NOMO-1 treated with dmso at 0.1 percent for 144 hours (cell line): ENCODE results near the gene SPINK8.
"Not testable (repeated sequence)": the region's sequence is repeated elsewhere in the genome, so short reads cannot be mapped to it uniquely, and the experiment has no call there.

ENCODE experiments used
- DNase-seq: peaks from one replicate; lab custom pipeline; 2025; ENCODE audit not compliant: unreplicated experiment; lab: John Stamatoyannopoulos, UW

SPINK8 gene

DNA sequence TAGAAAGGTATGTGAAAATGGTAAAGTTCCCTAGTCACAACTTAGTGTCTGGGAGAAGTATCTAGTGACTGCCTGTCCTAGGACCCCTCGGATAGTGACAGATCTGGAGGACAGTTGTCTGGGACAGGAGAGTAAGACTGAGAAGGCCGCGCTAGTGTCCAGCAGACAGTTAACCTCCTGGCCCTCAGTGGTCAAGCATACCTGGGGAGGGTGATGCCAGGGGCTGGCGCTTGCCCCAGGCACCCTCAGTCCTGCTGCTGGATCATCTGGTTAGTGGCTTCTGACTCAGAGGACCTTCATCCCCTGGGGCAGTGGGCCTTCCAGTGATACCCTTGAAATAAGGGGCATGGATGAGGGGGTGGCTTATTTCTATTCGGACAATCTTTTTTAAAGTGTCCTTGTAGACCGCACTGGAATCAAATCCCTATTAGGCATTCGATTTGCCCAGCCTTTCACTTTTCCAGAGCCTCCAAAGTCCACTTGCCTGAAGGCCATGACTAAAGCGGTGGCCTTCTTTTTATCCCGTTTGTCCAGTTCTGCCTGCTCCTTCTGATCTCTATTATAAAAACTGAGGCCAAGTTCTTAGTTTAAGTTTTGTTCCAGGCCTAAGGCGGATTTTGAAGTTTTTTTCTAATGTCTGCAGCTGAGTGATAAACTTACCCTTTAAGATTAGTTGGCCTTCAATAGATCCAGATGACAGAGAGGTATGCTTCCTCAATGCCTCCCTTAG lies 1.6 kb downstream of the SPINK8 start:
- DNase-seq: not testable (repeated sequence)

GRCh38 chr3:48320996-48321395 lies 12.5 kb downstream of the SPINK8 start:
- DNase-seq: no peak

- DNase-seq: no peak
Measured at GRCh38 chr3:48318713-48319468, 14.6 kb downstream of the SPINK8 start.

DNA sequence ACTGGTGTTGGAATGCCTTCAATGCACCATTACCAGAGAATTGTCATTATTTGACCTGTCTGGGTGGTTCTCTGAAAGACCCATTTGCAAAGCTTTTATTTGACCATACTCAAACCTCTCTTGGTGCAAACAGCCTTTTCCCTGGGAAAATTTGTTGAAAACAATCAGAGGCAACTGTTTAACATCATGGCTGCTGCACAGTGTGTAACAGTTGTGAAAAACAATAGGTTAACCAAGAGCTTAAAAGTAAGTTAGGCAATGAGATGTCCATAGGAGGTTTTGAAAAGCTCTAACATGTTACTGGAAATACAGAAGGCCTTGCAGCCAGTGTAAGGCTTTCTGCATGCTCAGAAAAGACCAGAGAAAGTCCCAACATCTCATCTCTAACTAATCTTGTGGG lies 18.9 kb downstream of the SPINK8 start:
- DNase-seq: no peak

DNA sequence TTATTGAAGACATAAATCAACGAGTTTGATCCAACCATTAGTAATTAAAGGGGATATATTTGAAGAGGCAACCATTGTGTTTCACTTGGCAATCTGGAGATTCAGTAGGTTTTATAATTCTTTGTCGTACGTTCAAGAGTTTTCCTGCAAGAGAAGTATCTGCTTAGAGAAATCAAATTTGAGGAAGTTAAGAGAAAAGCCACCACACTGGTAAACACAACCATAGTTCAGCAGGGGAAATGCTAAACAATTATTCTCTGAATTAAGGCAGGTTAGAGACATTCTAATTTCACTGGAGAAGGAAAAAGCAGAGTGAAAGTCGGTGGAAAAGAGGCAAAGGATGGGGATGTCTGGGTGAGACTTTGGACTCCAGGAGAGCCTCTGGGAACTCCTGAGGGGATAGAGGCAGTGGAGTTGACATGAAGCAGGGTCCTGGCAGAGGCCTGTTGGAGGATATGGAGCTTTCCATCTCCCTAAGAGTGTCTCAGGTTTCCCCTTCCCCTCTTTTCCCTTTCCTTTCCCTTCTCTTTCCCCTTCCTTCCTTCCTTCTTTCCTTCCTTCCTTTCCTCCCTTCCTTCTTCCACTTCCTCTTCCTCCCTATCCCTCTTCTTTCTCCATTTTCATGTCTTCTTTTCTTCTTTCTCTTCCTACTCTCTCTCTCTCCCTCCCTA lies 26.5 kb downstream of the SPINK8 start:
- no peak for DNase-seq

DNA sequence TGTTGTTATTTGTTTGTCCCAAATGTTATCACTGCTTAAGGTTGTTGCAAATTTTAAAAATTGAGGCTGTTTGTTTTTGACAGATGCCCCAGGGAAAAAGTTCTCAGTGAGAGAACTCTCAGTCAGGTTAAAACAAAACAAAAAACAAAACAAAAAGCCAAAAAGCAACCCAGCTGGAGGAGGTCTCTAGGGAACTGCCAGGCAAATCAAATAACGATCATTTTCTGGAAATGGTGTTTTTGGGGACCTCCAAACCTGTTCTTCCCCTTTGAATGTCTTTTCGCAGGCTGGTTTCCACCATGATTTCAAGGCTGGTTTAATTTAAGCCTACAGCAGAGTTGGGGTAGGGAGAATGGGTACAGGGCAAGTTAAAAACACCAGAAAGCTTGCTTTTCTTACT lies 27.2 kb downstream of the SPINK8 start:
- DNase-seq: no peak

DNA sequence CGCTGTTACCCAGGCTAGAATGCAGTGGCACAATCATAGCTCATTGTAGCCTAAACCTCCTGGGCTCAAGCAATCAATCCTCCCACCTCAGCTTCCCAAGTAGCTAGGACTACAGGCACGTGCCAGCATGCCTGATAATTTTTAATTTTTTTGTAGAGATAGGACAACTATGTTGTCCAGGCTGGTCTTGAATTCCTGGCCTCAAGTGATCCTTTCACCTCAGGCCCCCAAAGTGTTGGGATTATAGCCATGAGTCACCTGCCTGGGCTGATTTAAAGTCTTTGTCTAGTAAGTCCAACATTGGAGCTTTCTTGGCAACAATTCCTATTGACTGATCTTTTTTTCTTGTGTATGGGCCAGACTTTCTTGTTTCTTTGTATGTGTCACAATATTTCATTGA lies 28.1 kb downstream of the SPINK8 start:
- DNase-seq: no peak

GRCh38 chr3:48303021-48303420 lies 30.4 kb downstream of the SPINK8 start:
- DNase-seq: no peak

DNA sequence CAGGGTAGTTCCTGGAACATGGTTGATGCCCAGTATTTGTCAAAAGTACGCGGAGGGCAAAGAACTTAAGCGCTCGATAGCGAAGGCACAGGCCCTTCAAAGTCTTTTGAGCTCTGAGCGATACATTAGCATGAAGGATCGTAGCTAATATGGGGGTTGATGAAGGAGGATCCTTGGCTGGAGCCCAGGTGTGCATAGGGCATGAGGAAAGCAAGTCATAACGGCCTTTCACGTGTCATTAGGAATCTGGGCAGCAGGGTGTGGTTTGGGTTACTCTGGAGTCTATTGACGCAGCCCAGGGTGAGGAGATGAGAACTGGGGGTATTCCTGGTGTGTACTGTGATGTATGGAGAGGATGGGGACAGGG lies 31.7 kb downstream of the SPINK8 start:
- DNase-seq: no peak

- peak; percentile 94 for DNase-seq
Measured at GRCh38 chr3:48301020-48301799, 32.3 kb downstream of the SPINK8 start, which contains the start of gene NME6. NME6 (minus strand) TSS chr3:48301367.

DNA sequence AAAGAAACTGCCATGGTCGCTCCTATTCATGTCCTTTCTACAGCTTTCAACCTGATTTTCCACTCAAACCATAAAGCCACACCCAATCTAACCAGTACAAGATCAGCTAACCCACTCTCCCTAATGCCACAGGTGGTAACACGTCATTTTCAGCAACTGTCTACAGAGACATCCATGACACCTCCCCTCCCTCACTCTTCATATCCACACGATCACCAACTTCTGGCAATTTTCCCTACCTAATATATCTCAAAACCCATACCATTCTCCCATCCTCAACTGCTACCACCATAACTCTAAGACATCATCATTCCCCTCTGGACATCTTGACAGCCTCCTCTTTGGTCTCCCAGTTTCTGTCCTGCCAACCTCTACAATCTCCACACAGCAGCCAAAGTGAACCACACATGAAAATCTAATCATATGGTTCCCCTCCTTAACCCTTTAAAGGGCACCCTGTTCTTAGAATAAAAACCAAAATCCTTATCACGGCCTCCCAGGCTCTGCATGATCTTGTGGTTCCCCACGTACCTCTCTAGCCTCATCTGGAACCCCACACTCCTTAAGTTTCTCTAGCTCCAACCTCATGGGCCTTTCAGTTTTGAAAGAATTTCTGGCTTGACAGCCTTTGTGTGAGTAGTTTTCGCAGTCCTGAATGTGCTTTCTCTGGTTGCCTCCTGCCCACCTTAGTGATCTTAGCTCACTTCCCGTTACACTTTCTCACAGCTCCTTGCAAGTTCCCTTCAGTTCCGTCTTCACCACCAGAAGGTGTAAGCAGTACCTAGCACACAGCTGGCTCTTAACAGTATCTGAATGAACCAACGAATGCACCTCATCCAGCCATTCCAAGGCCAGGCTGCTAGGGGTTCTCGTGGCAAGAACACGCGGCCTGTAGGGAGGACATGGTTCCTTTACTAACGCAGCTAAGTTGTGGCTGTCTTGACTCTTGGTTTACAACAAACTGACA lies 33.4 kb downstream of the SPINK8 start:
- peak; percentile 45 for DNase-seq

GRCh38 chr3:48297111-48297810 lies 36.2 kb downstream of the SPINK8 start:
- no peak for DNase-seq

GRCh38 chr3:48296699-48297098 lies 36.8 kb downstream of the SPINK8 start:
- DNase-seq: no peak

- DNase-seq: no peak
Measured at GRCh38 chr3:48294611-48295263, 38.7 kb downstream of the SPINK8 start.

- no peak for DNase-seq
Measured at GRCh38 chr3:48289659-48290058, 43.8 kb downstream of the SPINK8 start.

DNA sequence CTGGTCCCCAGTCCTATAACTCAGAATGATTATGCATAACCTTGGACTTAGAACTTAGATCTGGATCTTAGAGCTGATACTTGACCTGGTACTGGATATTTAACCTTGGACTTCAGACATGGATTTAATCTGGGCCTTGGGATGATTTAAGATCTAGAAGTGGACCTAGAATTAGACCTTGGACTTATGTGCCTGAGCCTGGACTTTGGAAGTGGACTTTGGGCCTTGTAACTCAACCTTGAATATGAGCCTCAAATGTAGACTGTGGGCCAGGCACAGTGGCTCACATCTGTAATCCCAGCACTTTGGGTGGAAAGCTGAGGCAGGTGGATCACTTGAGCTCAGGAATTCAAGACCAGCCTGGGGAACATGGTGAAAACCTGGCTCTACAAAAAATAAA lies 46.4 kb downstream of the SPINK8 start:
- DNase-seq: no peak

- no peak for DNase-seq
Measured at GRCh38 chr3:48286308-48286707, 47.2 kb downstream of the SPINK8 start.

DNA sequence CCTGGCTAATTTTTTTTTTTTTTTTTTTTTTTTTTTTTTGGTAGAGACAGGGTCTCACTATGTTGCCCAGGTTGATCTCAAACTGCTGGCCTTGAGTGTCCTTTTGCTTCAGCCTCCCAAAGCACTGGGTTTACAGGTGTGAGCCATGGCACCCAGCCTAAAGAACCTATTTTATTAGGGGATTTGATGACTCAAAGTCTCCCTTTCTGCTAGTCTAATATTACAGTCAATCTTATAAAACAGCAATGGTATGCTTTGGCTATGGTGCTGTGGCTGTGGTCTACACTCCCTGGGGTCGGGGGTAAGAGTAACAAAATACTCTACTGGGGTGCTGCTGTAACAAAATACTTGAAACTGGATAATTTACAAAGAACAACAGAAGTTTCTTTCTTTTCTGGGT lies 47.8 kb downstream of the SPINK8 start:
- DNase-seq: no peak

DNA sequence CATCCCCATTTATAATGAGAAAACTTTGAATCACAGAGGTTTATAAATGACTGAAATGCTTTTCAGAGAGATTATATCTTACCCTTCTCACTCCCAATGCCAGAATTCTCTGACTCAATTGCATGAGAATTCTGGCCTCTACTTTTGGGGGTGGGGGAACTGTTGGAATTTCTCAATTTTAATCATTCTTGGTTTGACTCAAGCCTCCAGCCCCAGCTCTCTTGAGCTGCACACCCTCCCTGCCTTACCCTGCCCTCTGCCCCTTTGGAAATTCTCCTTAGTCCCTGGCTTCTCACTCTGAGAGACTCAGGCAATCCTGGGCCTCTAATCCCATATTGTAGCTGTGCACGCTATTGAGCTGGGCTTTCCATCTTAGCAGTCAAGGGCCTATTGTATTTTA lies 48.3 kb downstream of the SPINK8 start:
- DNase-seq: no peak
